ENCODE results near the gene NRL.
"Not testable (repeated sequence)": the region's sequence is repeated elsewhere in the genome, so short reads cannot be mapped to it uniquely, and the experiment has no call there.

Gene NRL

GRCh38 chr14:24123424-24124417 lies 9.0 kb upstream of the NRL start:
- no peak for DNase-seq (ENCODE audit: low read depth in 2 of 2)

- DNase-seq (ENCODE audit: low read depth in 2 of 2) = no peak
Measured at GRCh38 chr14:24122898-24123297, 8.1 kb upstream of the NRL start.

GRCh38 chr14:24122416-24122815 lies 7.7 kb upstream of the NRL start:
- no peak for DNase-seq (ENCODE audit: low read depth in 2 of 2)

GRCh38 chr14:24121210-24121609 lies 6.5 kb upstream of the NRL start:
- no peak for DNase-seq (ENCODE audit: low read depth in 2 of 2)

- DNase-seq (ENCODE audit: low read depth in 2 of 2) = no peak
Measured at GRCh38 chr14:24119691-24120090, 4.9 kb upstream of the NRL start.

- no peak for DNase-seq (ENCODE audit: low read depth in 2 of 2)
Measured at GRCh38 chr14:24117179-24117578, 2.4 kb upstream of the NRL start.

GRCh38 chr14:24116128-24116814 lies 1.5 kb upstream of the NRL start:
- DNase-seq (ENCODE audit: low read depth in 2 of 2) = no peak

- no peak for DNase-seq (ENCODE audit: low read depth in 2 of 2)
Measured at GRCh38 chr14:24115422-24116127, 826 bp upstream of the NRL start.

- peak; percentile 77 to 83 for DNase-seq (ENCODE audit: low read depth in 2 of 2)
Measured at GRCh38 chr14:24113801-24114531, 783 bp downstream of the NRL start.

- DNase-seq (ENCODE audit: low read depth in 2 of 2) = no peak
Measured at GRCh38 chr14:24113379-24113800, 1.4 kb downstream of the NRL start.

GRCh38 chr14:24110523-24110922 lies 4.2 kb downstream of the NRL start:
- DNase-seq (ENCODE audit: low read depth in 2 of 2) = no peak

- no peak for DNase-seq (ENCODE audit: low read depth in 2 of 2)
Measured at GRCh38 chr14:24110060-24110459, 4.7 kb downstream of the NRL start.

- DNase-seq (ENCODE audit: low read depth in 2 of 2) = no peak
Measured at GRCh38 chr14:24108336-24108874, 6.3 kb downstream of the NRL start.

GRCh38 chr14:24106672-24107271 lies 8.0 kb downstream of the NRL start:
- DNase-seq (ENCODE audit: low read depth in 2 of 2) = no peak

GRCh38 chr14:24105609-24106239 lies 9.0 kb downstream of the NRL start:
- not testable (repeated sequence) for DNase-seq (ENCODE audit: low read depth in 2 of 2)

GRCh38 chr14:24103451-24103850 lies 11.3 kb downstream of the NRL start:
- DNase-seq (ENCODE audit: low read depth in 2 of 2) = no peak

- DNase-seq (ENCODE audit: low read depth in 2 of 2) = no peak
Measured at GRCh38 chr14:24102357-24103048, 12.2 kb downstream of the NRL start.

- no peak for DNase-seq (ENCODE audit: low read depth in 2 of 2)
Measured at GRCh38 chr14:24100982-24101494, 13.7 kb downstream of the NRL start.

GRCh38 chr14:24100197-24100981 lies 14.4 kb downstream of the NRL start:
- no peak for DNase-seq (ENCODE audit: low read depth in 2 of 2)

Data from stimulated activated CD8-positive, alpha-beta memory T cell treated with anti-CD3 and anti-CD28 coated beads, Interleukin-15, amount 100 ng/mL, for 48 hours (primary cell).